ENCODE results near the gene AHNAK2.
"Not testable (repeated sequence)": the region's sequence is repeated elsewhere in the genome, so short reads cannot be mapped to it uniquely, and the experiment has no call there.

Gene AHNAK2

DNA sequence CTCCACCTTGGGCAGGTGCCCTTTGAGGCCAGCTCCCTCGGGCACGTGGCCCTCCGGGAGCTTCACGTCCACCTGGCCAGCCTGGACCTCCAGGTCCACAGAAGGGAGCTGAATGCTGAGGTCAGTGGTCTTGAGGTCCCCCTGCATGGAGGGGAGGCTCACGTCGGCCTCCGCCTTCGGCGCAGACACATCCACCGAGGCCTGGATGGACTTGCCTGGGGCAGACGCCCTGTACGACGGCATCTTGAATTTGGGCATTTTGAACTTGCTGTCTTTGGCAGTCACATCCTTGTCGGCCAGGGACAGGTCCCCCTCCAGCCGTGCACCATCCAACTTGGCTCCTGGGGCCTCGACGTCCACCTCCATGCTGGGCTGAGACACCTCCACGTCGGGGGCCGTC lies 32.9 kb downstream of the AHNAK2 start:
- H4K20me1 ChIP-seq (ENCODE audit: low read depth, low read length); H3K36me3 ChIP-seq (ENCODE audit: low read length); H3K27me3 ChIP-seq (ENCODE audit: low read length); H3K9me3 ChIP-seq (ENCODE audit: insufficient read depth, low read length); H2AFZ ChIP-seq (ENCODE audit: low read depth, low read length, severe bottlenecking); H3K27ac ChIP-seq (ENCODE audit: low read depth, low read length); H3K4me2 ChIP-seq (ENCODE audit: low read depth, low read length, poor library complexity, severe bottlenecking); H3F3A ChIP-seq (ENCODE audit: insufficient read depth); H3K4me3 ChIP-seq (ENCODE audit: insufficient read depth, low read length, poor library complexity, severe bottlenecking); H3K9ac ChIP-seq (ENCODE audit: low read length); H3K79me2 ChIP-seq (ENCODE audit: insufficient read depth, low read length); H3K9me2 ChIP-seq (replicated peaks; ENCODE audit: insufficient read depth, low read length): not testable (repeated sequence)

DNA sequence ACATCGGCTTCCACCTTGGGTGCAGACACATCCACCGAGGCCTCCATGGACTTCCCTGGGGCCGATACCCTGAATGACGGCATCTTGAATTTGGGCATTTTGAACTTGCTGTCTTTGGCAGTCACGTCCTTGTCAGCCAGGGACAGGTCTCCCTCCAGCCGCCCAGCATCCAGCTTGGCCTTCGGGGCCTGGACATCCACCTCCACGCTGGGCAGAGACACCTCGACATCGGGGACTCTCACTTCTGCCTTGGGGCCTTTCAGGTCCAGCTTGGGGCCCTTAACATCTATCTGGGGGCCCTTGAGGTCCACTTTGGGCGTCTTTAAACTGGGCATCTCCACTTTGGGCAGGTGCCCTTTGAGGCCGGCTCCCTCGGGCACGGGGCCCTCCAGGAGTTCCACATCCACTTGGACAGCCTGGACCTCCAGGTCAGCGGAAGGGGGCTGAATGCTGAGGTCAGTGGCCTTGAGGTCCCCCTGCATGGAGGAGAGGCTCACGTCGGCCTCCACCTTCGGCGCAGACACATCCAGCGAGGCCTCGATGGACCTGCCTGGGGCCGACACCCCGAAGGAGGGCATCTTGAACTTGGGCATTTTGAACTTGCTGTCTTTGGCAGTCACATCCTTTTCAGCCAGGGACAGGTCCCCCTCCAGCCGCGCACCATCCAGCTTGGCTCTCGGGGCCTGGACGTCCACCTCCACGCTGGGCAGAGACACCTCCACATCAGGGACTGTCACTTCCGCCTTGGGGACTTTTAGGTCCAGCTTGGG lies 33.6 kb downstream of the AHNAK2 start:
- not testable (repeated sequence) for H3F3A ChIP-seq (ENCODE audit: insufficient read depth); H3K27me3 ChIP-seq (ENCODE audit: low read length); H3K4me3 ChIP-seq (ENCODE audit: insufficient read depth, low read length, poor library complexity, severe bottlenecking)

GRCh38 chr14:104944016-104944308 lies 34.2 kb downstream of the AHNAK2 start:
- H3K9ac ChIP-seq (ENCODE audit: low read length); H3K9me3 ChIP-seq (ENCODE audit: insufficient read depth, low read length); H3K27ac ChIP-seq (ENCODE audit: low read depth, low read length); H3K79me2 ChIP-seq (ENCODE audit: insufficient read depth, low read length); H3K4me2 ChIP-seq (ENCODE audit: low read depth, low read length, poor library complexity, severe bottlenecking); H4K20me1 ChIP-seq (ENCODE audit: low read depth, low read length); H2AFZ ChIP-seq (ENCODE audit: low read depth, low read length, severe bottlenecking); H3K4me3 ChIP-seq (ENCODE audit: insufficient read depth, low read length, poor library complexity, severe bottlenecking); H3K9me2 ChIP-seq (replicated peaks; ENCODE audit: insufficient read depth, low read length); H3K27me3 ChIP-seq (ENCODE audit: low read length); H3F3A ChIP-seq (ENCODE audit: insufficient read depth); H3K36me3 ChIP-seq (ENCODE audit: low read length): not testable (repeated sequence)

More for the DNA sequence above, 33.6 kb downstream of the AHNAK2 start:
- H3K9ac ChIP-seq (ENCODE audit: low read length); H3K9me3 ChIP-seq (ENCODE audit: insufficient read depth, low read length); H3K79me2 ChIP-seq (ENCODE audit: insufficient read depth, low read length); H2AFZ ChIP-seq (ENCODE audit: low read depth, low read length, severe bottlenecking); H3K27ac ChIP-seq (ENCODE audit: low read depth, low read length); H3K4me2 ChIP-seq (ENCODE audit: low read depth, low read length, poor library complexity, severe bottlenecking); H3K36me3 ChIP-seq (ENCODE audit: low read length); H3K9me2 ChIP-seq (replicated peaks; ENCODE audit: insufficient read depth, low read length); H4K20me1 ChIP-seq (ENCODE audit: low read depth, low read length): not testable (repeated sequence)

GRCh38 chr14:104943216-104944015 lies 34.8 kb downstream of the AHNAK2 start:
- not testable (repeated sequence) for H3K36me3 ChIP-seq (ENCODE audit: low read length); H3K9me3 ChIP-seq (ENCODE audit: insufficient read depth, low read length); H3F3A ChIP-seq (ENCODE audit: insufficient read depth); H3K79me2 ChIP-seq (ENCODE audit: insufficient read depth, low read length); H4K20me1 ChIP-seq (ENCODE audit: low read depth, low read length); H3K4me3 ChIP-seq (ENCODE audit: insufficient read depth, low read length, poor library complexity, severe bottlenecking); H3K27ac ChIP-seq (ENCODE audit: low read depth, low read length); H3K9ac ChIP-seq (ENCODE audit: low read length); H2AFZ ChIP-seq (ENCODE audit: low read depth, low read length, severe bottlenecking); H3K4me2 ChIP-seq (ENCODE audit: low read depth, low read length, poor library complexity, severe bottlenecking); H3K9me2 ChIP-seq (replicated peaks; ENCODE audit: insufficient read depth, low read length); H3K27me3 ChIP-seq (ENCODE audit: low read length)

DNA sequence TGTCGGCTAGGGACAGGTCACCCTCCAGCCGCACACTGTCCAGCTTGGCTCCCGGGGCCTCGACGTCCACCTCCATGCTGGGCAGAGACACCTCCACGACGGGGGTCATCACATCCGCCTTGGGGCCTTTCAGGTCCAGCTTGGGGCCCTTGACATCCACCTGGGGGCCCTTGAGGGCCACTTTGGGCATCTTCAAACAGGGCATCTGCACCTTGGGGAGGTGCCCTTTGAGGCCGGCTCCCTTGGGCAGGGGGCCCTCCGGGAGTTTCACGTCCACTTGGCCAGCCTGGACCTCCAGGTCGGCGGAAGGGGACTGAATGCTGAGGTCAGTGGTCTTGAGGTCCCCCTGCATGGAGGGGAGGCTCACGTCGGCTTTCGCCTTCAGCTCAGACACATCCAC lies 35.6 kb downstream of the AHNAK2 start:
- Histone ChIP-seq H3K27me3 (ENCODE audit: low read length) (no peaks in the 10 kb centered on the region), H3F3A (ENCODE audit: insufficient read depth) (no peaks in the 10 kb centered on the region), H4K20me1 (ENCODE audit: low read depth, low read length) (no peaks in the 10 kb centered on the region), H3K79me2 (ENCODE audit: insufficient read depth, low read length) (no peaks in the 10 kb centered on the region), H3K27ac (ENCODE audit: low read depth, low read length) (no peak overlapping the region), H2AFZ (ENCODE audit: low read depth, low read length, severe bottlenecking) (no peak overlapping the region), H3K9me3 (ENCODE audit: insufficient read depth, low read length) (no peaks in the 10 kb centered on the region), H3K36me3 (ENCODE audit: low read length) (no peaks in the 10 kb centered on the region), H3K4me3 (ENCODE audit: insufficient read depth, low read length, poor library complexity, severe bottlenecking) (no peak overlapping the region), H3K9ac (ENCODE audit: low read length) (no peak overlapping the region), H3K9me2 (replicated peaks; ENCODE audit: insufficient read depth, low read length) (no peaks in the 10 kb centered on the region), H3K4me2 (ENCODE audit: low read depth, low read length, poor library complexity, severe bottlenecking) (no peak overlapping the region)
- TF ChIP-seq EZH2phosphoT487 (conservative IDR thresholded peaks at IDR 0.05; ENCODE audit: low read length): no peak
- no peak for TF ChIP-seq CTCF (IDR thresholded peaks at IDR 0.05; ENCODE audit: insufficient read depth, low read length, poor library complexity, severe bottlenecking)
